GM18858 (cell line): ENCODE measurements around the gene TENM4.

ENCODE experiments used
- ATAC-seq: cut with Tn5 transposase; IDR thresholded peaks from one replicate; pipeline ENCODE4 v1.9.1; 2021; ENCODE audit not compliant: unreplicated experiment

Gene TENM4

DNA sequence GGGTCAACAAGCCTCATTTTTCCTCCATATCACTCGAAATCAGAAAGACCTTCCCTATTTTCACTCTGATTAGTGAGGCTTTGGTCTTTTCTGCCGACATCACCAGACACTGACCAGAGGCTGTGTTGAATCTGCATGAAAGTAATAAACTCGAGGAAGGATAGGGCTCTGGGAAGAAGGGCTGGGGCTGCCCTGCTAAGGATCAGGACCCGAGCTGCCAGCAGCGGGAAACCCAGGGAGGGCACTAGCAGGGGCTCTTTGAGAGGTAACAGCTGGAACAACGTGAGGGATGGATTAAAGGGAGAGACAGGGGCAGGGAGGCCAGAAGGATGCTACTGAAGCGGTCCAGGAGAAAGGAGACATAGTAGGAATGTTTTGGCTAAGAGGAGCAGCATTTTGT, 488.7 kb downstream of the TENM4 start:
- no peak for ATAC-seq

DNA sequence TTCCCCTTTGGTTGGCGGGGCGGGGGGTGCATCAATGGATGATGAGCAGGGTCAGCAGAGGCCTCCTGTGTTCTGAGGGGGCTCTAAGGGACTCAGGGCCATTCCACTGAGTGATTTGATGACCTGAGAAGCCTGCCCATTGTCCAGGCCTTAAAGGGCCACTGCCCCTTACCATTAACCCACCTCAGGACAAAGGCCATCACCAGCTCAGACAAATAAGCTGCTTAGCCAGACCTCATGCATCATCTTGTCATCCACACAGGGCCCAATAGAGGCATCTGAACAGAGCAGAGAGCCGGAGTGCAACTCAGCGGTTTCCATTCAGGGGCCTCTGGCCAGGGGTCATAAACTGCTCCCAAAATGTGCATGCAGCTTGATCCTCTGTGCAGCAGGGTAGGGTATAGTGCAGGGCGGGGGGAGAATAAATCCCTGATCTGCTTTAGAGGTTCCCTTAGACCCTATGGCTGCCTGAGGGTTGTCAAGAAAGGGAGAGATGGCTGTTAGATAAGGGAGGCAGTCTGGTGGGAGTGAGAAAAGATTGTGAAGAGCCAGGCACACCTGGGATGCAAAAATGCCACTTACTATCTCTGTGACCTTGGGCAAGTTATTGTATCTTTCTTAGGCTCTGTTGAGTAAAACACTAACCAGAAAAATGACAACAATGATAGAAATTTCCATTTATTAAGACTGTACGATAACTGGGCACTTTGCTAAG, 490.7 kb downstream of the TENM4 start:
- no peak for ATAC-seq

DNA sequence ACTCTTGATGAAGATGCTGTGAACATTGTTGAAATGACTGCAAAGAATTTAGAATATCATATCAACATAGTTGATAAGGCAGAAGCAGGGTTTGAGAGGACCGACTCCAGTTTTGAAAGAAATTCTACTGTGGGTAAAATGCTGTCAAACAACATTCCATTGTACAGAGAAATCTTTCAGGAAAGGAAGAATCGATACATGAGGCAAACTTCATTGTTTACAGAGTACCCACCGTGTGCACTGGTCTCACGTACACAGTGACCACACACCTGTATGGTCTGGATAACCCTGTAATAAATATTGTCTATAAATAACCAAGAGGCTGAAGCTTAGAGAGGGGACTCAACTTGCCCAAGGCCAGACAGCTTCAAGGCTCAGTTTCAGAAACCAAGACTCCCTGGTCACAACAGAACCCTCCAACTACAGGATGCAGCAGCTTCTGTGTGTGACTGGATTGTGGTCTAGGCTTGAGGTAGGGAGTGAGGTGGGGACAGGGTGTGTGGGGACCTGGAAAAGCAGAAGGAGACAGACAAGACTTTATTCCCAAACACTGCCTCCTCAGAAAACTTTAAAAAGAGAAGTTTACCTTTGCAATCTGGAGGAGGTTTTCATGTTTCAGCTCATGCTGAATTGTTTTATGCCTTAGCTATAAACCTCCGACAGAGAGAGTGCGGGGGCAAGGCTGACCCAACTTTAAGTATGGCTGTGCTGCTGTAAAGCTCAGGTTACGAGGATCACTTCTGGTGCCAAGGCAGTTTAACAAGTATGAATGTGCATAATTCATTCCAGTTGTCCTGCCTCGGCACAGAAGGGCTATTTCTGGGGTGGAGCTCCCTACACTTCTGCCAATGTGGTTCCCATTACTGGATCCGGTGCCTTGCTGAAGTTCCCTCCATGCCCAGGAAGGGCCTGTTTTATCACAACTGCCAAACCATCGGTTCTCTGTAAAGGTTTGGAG, 493.6 kb downstream of the TENM4 start:
- no peak for ATAC-seq

DNA sequence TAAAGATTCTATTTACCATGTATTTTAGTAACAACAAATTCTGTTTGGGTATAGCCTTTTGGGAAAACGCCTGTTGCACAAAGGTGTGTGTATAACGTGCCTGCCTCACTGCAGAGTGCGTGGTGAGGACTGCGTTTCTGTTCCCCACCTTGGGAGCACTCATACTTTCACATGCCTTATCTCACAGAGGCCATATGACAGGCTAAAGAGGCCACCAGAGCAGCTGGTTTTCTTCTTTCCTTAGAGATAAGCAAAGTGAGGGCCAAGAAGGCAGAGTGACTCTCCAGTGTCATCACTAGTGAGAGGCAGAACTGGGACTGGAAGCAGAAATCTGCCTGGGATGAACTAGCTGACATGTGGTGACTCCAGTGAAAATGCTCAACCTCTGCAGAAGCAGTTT, 497.0 kb downstream of the TENM4 start:
- no peak for ATAC-seq

DNA sequence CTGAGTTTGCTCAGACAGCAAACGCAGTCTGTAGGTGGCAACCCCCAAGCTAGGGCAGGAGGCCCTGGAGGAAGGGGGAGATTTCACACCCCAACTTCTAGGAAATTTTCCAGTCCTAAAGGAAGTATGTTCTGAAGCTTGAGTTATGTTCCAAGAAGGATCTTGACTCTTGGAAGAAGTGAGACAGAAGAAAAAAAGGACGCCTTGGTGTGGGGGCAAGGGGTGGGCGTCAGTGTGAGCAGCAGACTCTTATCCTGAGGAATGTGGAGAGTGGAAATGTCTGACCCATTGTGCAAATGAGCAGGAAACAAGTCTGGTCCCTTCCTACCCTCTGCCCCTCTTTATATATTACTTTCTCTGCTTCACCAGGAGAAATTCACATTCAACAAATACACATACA, 497.7 kb downstream of the TENM4 start:
- no peak for ATAC-seq

DNA sequence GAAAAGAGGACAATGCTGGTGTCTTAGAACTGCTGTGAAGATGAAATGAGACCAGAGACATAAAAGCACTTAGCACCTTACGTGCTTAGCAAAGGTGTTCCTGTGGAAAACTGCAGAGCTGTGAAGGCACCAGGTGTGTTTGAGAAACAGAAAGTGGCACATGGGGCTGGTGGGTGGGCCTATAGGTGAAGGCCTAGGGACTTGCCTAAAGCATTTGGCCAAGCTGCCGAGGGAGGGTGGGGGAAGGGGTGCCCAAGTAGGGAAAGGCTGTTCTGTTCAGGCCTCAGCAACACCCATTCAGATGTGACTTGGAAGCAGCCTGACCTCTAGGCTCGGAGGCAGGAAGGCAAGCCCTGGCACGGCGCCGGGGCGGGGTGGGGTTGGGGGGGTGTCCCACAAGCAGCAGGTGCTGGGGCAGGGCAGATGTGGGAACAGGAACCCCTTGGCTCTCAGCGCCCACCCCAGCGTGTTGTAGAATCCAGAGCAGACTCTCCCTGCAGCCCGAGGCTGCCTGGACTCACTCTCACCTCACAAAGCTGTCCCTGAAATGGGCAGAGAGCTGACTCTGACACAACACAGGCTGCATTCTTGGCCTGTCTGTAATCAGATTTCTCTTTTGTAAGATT, 499.5 kb downstream of the TENM4 start:
- ATAC-seq = no peak

DNA sequence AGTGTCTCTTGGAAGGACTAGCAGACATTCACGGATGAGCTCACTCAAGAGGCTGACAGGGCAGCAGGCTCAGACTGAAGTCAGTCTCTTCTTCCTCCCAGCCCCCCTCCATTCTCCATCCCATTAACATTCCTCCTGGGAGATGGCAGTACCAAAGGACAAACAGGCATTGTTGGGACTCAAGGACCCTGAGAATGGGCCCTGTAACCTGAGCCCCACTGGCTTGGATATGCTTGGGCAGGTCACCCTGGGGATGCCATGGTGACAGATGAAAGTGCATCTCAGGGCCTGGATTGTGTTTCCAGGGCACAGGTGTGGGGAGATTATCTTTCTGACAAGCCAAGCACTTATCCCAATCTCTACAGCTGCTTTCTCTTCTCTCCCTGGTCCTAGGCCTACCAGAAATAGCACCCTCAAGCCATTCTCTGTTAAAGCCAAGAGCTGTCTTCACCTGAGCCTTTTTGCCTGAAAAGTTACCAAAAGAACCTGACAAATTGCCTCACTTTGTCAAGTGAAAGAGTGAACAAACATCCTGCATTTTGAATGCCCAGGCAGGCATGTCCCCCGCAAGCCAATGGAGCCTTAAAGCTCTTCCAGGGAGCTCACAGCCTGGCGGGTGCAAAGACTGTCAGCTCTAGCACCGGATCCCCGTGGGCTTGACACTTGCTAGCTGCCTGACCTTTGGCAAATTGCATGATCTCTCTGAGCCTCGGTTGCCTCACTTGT, 500.2 kb downstream of the TENM4 start:
- no peak for ATAC-seq

DNA sequence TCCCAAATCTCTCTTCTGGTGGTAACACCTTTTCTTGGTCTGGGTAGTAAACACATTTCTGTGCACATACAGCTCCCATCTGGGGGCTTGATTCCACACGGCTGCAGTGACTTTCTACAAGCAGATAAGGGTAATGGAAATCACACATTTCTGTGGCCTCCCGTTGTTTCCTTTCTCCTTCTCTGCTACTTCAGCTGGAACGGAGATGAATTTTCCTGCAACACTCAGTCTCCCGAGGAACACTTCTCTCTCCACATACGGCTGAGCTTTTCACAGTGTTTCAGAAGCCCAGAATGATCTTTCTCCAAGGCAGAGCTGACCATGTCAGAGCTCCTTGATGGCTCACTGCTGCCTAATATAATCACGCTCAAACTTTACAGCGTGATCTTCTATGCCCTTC, 501.9 kb downstream of the TENM4 start:
- no peak for ATAC-seq

DNA sequence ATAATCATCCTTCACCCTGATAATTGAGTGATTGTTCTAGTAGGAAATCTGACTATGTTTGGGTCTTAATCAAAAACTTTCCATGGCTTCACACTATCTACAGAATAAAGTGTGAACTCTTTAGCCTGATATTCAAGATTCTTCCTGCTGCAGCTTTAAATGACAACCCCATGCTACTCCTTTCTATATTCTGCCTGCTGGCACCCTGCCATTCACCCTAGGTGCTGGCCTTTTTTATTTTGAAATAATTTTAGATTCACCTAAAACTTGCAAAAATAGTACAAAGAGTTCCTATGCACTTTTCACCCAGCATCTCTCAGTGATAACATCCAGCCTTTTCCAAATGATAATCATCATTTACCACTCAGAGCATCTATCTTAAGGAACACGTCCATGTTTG, 502.8 kb downstream of the TENM4 start:
- no peak for ATAC-seq

DNA sequence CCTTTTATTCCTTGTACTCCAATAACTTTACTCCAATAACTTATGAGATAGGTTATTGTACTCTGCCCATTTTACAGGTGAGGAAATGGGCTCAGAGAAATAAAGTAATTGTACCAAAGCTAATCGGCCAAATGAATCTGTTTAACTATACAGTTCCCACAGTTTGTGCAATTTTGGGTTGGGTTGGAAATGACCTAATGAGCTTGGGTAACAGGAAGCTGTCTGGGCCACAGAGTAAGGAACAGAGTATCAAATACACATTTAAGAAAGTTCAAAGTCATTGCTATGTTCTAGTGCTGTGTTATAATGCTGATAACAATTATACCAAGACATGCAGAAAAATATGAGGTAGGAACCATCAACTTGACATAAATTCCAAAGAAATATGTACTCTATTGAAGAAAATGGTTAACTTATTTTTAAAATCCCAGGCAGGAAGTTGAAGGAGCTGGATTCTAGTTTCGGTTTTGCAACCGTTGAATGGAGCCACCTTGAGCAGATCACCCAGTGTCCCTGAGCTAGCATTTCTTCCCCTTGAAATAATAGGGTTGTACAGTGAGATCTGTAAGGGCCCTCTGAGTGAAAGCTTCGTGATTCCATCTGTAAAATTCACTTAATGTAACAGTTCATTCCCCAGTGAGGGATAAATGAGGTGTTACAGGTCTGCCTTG, 505.3 kb downstream of the TENM4 start:
- no peak for ATAC-seq

DNA sequence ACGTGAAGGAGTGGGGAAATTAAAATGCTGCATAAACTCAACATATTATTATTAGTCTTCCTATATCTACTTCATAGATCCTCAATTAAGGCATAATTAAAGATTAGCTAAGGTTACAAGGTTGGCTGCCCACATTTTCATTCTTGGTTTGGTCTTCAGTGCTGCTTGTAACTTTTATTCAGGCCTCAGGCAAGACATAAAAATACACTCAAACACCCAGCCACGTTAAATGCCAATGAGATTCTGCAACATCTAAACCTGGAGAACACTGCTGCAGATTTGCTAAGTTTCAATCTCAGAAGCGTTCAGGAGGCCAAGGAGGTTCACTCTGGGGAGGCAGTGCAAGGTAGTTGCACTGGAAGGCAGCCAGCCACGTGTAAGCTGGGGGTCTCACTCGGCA, 507.5 kb downstream of the TENM4 start:
- ATAC-seq = no peak

DNA sequence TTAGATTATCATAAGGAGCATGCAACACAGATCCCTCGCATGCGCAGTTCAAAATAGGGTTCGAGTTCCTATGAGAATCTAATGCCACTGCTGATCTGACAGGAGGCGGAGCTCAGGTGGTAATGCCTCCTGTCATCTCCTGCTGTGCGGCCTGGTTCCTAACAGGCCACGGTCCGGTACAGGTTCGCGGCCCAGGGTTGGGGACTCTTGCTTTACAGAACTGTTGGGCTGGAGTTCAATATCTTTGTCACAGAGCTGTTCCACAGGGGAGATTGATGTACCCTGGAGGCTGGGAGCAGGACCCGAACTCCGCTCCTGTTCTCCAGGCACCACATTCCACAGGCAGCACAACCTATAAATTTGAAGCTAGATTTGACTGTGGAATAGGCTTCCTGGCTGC, 508.1 kb downstream of the TENM4 start:
- no peak for ATAC-seq

DNA sequence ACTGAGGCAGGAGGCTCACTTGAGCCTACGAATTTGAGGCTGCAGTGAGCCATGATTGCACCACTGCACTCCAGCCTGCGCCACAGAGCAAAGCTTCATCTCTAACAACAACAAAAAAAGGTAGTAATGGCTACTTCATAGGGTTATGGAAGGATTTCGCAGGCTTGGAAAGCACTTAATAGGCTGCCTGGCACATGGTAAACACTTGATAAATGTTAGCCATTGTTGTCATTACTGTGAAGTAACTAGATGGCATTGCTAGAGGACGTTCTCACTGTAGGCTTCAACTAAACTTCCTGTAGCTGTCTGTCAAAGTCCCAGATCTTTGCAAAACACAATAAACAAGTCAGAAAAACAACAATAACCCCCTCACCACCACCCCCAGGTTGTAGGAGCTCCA, 508.9 kb downstream of the TENM4 start:
- ATAC-seq = no peak

DNA sequence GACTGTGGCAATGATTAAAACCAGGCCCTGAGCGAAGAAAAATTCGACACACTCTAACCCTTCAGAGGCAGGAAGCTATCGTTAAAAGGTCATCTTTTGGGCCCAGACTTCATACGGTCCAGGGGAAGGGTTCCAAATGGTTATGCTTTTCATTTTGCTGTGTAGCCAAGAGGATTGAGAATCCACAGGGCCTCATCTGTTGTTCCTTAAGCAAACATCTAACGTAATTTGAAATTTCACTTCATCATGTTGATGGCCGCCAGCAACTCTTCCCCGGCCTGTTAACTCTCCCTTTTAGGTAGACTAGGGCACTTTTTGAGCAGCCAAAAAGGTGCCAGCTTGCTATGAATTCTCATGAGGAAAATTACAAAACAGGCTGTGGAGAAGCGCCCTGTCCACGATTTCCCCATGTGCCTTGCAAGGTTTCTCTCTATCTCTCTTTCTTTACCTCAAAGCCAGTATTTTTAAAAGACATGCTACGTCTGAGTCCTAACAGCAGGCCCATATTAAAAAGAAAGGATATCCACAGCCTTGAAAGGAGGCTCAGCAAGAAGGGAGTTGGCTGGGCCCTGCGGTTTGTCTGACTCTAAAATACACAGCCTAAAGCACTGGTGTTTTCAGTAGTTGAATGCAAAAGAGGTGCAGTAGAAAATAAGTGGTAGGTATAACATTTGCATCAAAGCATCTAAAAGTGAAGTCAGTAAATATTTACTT, 509.9 kb downstream of the TENM4 start:
- no peak for ATAC-seq

DNA sequence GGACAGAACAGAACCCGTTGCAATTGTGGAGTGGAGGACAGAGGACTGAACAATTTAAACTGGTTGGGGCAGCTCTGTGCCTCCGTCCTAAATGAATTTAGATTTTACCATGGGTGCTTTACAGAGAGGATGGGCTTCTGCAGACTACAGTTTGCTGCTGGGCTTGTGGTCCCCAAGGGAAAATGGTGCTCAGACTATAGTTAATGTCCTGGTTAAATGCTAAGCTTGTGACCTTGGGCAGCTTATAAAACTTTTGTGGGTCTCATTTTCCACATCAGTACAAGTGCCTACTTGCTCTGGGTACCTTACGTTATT, 511.0 kb downstream of the TENM4 start:
- no peak for ATAC-seq

DNA sequence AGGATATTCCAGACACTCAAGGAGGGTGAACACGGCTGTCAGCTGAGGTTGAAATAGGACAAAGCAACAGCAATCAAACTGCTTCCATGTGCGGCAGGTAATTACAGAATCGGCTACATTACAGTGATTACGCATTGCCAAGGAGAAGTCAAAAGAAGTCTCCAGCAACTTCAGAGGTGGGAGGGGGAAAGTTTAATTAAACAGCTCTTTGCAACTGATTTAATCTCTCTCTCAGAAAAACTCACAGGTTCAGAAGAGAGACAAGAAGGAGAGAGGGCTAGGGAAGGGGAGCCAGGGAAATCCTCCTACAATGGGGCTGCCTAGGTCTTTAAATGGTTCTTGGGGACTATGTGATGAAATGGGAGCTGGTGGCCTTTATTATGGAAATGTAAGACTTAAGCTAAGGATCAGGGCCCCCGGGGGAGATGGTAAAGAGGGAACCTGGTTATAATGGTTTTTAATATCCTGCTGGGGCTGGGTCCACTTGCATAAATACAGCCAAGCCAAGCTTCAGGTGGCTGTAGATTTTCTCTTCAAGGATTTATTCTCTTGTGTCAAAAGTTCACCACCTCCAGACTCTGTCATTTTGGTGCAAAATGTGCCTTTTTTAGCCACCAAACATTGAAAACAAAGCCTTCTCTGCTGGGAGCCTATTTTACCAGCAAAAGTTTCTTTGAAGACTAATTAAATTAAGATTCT, 511.5 kb downstream of the TENM4 start:
- no peak for ATAC-seq

DNA sequence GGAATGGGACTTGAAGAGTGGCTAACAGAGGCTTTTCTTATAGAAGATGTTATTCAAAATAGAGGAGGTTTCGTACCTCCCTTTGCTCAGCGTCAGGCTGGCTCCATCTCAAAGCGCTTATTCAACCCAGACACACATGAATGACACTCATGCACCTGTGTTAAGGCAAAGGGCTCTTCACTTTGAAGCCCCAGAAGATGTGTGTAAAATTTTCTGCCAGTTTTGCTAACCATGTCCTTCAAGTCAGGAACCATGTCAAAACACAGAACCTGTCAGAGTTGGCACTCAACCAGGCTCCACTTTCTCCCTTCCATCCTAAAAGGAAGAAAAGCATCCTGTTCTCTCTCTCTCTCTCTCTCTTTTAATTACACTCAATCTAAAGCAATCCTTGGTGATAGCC, 513.3 kb downstream of the TENM4 start:
- no peak for ATAC-seq

DNA sequence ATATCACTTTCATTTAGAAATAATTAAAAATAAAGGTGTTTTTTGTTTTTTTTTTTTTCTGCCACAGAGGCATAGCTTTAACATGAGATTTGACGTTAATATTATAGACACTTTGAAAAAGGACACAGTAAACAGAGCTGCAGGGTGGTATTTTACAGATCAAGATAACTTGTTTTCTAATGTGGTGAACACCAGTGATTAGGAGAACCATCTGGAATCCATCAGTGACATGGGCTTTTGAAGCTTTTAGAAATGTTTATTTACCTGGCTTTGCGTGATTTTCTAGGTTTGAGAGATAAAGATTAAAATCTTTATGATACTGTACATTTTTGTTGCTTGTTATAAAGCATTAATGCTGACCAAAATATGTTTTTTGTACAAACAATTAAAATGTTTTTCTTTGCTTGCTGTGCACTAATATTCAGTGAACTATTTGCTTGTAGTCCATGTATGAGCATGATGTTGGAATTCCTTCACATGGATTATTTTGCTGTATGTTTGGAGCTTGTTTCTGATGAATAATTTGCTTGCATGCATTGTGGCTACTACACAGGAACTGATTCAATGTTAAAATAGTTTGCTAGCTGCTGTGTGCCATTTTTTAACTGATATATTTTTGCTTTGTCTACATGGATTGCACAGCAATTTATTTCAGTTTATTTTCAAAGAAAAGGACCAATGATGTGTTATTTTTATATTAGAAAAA, 514.0 kb downstream of the TENM4 start:
- no peak for ATAC-seq

DNA sequence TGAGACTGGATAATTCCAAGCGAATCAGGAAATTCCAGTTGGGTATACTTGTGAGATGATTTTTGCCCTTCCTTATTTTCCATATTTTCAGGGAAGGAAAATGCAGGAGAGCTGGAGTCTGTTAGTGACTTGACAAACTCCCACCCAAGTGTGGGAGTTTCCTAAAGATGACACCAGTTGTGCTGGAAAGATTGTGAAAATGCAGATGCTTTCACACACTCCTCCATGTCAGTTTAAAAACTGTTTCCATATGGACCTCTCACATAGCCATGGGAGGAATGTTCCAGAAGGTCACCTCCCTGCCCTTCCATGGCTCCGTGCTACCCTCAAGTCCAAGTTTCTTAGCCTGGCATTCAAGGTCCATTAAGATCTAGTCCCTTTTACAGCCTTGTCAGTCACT, 515.4 kb downstream of the TENM4 start:
- no peak for ATAC-seq
